K562 (cell line): Measurements from ENCODE around the gene LRTM1. TPM values are rescaled to one million over a fixed set of nuclear protein-coding genes. Genes with fewer than 3 reads are reported as not detected.

Source experiments
- ATAC-seq: fragments of 200-7000 bp; cut with Tn5 transposase; 3 replicates; pipeline ENCODE4 v1.9.1; 2020; ENCODE audit warnings: moderate library complexity
- BruUV-seq: library from RNA; stranded (reverse); fragments of 400-500 nt; replicated peaks from 2 replicates; lab custom pipeline; 2021; lab: Mats Ljungman, UMichigan
- CTCF ChIA-PET: fragments of 300-600 bp; formaldehyde crosslinking; extraction: SDS; loops from one replicate; lab custom pipeline; 2021; ENCODE audit warnings: low intra/inter-chr PET ratio; lab: Yijun Ruan, JAX
- POLR2A ChIA-PET: fragments of 300-600, 350-650 bp; sonication (Branson Sonifier 250); formaldehyde crosslinking; extraction: SDS; loops from one replicate; lab custom pipeline; 2021; ENCODE audit warnings: antibody characterized with exemption, inconsistent platforms; lab: Yijun Ruan, JAX
- DNase-seq, 4 experiments: peaks; one replicate each; pipeline versions ENCODE4 v3.0.0 to v3.0.0-alpha.2; 2011 to 2018; ENCODE audit warnings: low spot score in 3 of 4, mixed read lengths in 3 of 4; ENCODE audit errors: extremely low read depth in 1 of 4
- FAIRE-seq: peaks from 2 replicates; lab custom pipeline; 2011; peaks lifted over from hg19 to GRCh38; lab: Jason Lieb, UNC
- H2AFZ ChIP-seq: 2 replicates; pipeline ENCODE4 v1.6.0; 2011; ENCODE audit warnings: low read depth, low read length, control low read depth, inconsistent platforms
- H3K27ac ChIP-seq: fragments of 200-600 bp; 3 replicates; pipeline ENCODE4 v1.8.0; 2011; ENCODE audit warnings: low read depth, mild to moderate bottlenecking, control low read depth, inconsistent platforms, low read length, moderate library complexity, mixed read lengths; ENCODE audit errors: extremely low read depth
- H3K27me3 ChIP-seq, 2 experiments: fragments of 300-600 bp in 1 of 2; 2 replicates in 1 of 2; 3 replicates in 1 of 2; pipeline versions ENCODE4 v1.6.0 to v1.8.0; 2011; ENCODE audit warnings: inconsistent platforms in 2 of 2, low read length in 2 of 2, mild to moderate bottlenecking in 1 of 2, mixed read lengths in 1 of 2, moderate library complexity in 1 of 2; ENCODE audit not compliant: control insufficient read depth in 2 of 2, insufficient read depth in 2 of 2
- H3K36me3 ChIP-seq: fragments of 300-600 bp; 3 replicates; pipeline ENCODE4 v1.8.0; 2011; ENCODE audit warnings: mild to moderate bottlenecking, low read length, inconsistent platforms; ENCODE audit not compliant: control insufficient read depth, insufficient read depth
- H3K4me1 ChIP-seq, 2 experiments: fragments of 200-600 bp in 1 of 2; replicated peaks in 1 of 2; 2 replicates in 1 of 2; 3 replicates in 1 of 2; pipeline versions ENCODE4 v1.5.1 to v1.8.0; 2011; ENCODE audit warnings: inconsistent platforms in 2 of 2, low read length in 2 of 2, mild to moderate bottlenecking in 1 of 2, mixed read lengths in 1 of 2, moderate library complexity in 1 of 2; ENCODE audit not compliant: control insufficient read depth in 2 of 2, insufficient read depth in 2 of 2
- H3K4me2 ChIP-seq: 2 replicates; pipeline ENCODE4 v1.6.1; 2011; ENCODE audit warnings: low read length, control low read depth, inconsistent platforms, mixed read lengths; ENCODE audit not compliant: insufficient read depth
- H3K4me3 ChIP-seq: fragments of 200-600 bp; sonication (generic), shearing (Covaris generic); 2 replicates; pipeline ENCODE4 v1.5.1; 2016; ENCODE audit warnings: control low read depth, inconsistent platforms
- H3K79me2 ChIP-seq: fragments of 200-600 bp; 3 replicates; pipeline ENCODE4 v1.8.0; 2011; ENCODE audit warnings: low read length, inconsistent platforms; ENCODE audit not compliant: control insufficient read depth, insufficient read depth
- H3K9ac ChIP-seq, 2 experiments: 2 replicates each; pipeline versions ENCODE4 v1.6.0 to v1.6.1; 2011; ENCODE audit warnings: low read depth in 2 of 2, low read length in 2 of 2, control low read depth in 1 of 2, inconsistent platforms in 1 of 2, mild to moderate bottlenecking in 1 of 2, mixed read lengths in 1 of 2; ENCODE audit not compliant: insufficient read depth in 1 of 2
- H3K9me1 ChIP-seq: one replicate; pipeline ENCODE4 v1.6.0; 2011; ENCODE audit warnings: inconsistent platforms, mild to moderate bottlenecking, low read length, moderate library complexity; ENCODE audit not compliant: control insufficient read depth, insufficient read depth
- H3K9me3 ChIP-seq: replicated peaks from 2 replicates; pipeline ENCODE4 v1.5.1; 2011; ENCODE audit warnings: low read depth, low read length, inconsistent platforms; ENCODE audit not compliant: control insufficient read depth, insufficient read depth
- H4K20me1 ChIP-seq: replicated peaks from 2 replicates; pipeline ENCODE4 v1.6.1; 2011; ENCODE audit warnings: low read length, inconsistent platforms, mixed read lengths; ENCODE audit not compliant: control insufficient read depth, insufficient read depth
- CBX2 ChIP-seq: fragments of 200-600 bp; sonication (generic); IDR thresholded peaks from one replicate; pipeline ENCODE4 v1.6.1; 2012; ENCODE audit warnings: mild to moderate bottlenecking, low read length, inconsistent platforms; ENCODE audit not compliant: insufficient read depth, poor library complexity, severe bottlenecking
- HOMEZ ChIP-seq: fragments of 250-450 bp; sonication (Bioruptor Pico); IDR thresholded peaks from 2 replicates; pipeline ENCODE4 v1.4.0; 2020; ENCODE audit warnings: mild to moderate bottlenecking, moderate library complexity
- KLF6 ChIP-seq: fragments of 250-450 bp; sonication (Bioruptor Pico); IDR thresholded peaks from 2 replicates; pipeline ENCODE4 v1.4.0; 2020; ENCODE audit warnings: mild to moderate bottlenecking, moderate library complexity, borderline replicate concordance
- ZC3H11A ChIP-seq: IDR thresholded peaks from 2 replicates; pipeline ENCODE4 v1.6.1; 2012; ENCODE audit warnings: low read depth, low read length, improper control_type of control experiment
- ZNF12 ChIP-seq: sonication (generic); formaldehyde crosslinking; IDR thresholded peaks from 2 replicates; pipeline ENCODE4 v1.4.0; 2020; ENCODE audit warnings: mild to moderate bottlenecking, missing genetic modification reagents
- ZNF668 ChIP-seq: fragments of 250-450 bp; sonication (Bioruptor Pico); IDR thresholded peaks from 2 replicates; pipeline ENCODE4 v1.8.0; 2022; ENCODE audit warnings: mild to moderate bottlenecking, inconsistent platforms
- ZSCAN29 ChIP-seq: fragments of 450-650 bp; IDR thresholded peaks from 2 replicates; pipeline ENCODE4 v1.6.1; 2017
- WGBS: fragments of 100-300 bp; shearing (Covaris generic); methylation state at CpG from one replicate; pipeline ENCODE4 v1.1.6; 2016; ENCODE audit warnings: low coverage, mixed read lengths; ENCODE audit not compliant: insufficient coverage; ENCODE audit errors: missing lambda C conversion rate; 5-methylcytosine and 5-hydroxymethylcytosine counted together
- in situ Hi-C: fragments of 300-500 bp; cut with MboI; formaldehyde crosslinking; loops from 4 replicates; pipeline ENCODE4 v1.15.0; 2018; ENCODE audit warnings: inconsistent platforms, mixed read lengths
- intact Hi-C: fragments of 100-400 bp; cut with micrococcal nuclease; formaldehyde crosslinking; loops from 2 replicates; pipeline ENCODE4 v1.14.2; 2022
- polyA plus RNA-seq, 8 experiments: library from polyadenylated mRNA; depleted of rRNA in 4 of 8; stranded (reverse) in 5 of 8; unstranded in 3 of 8; fragments of >200 nt; fragmentation: Nextera tagmentation in 2 of 8; fragmentation: Illumina TruSeq in 1 of 8; extraction: Ambion mirVana in 2 of 8; extraction: Trizol in 1 of 8; gene quantifications; 2 replicates each; pipeline versions ENCODE4 v1.2.1 to v1.2.3, GENCODE V29; 2011 to 2014; ENCODE audit warnings: inconsistent platforms in 1 of 8, missing spikeins in 1 of 8
- total RNA-seq, 7 experiments: library from RNA; depleted of rRNA in 6 of 7; stranded (reverse); fragments of >200 nt in 6 of 7; fragmentation: Illumina TruSeq in 2 of 7; extraction: Trizol in 2 of 7; gene quantifications; 2 replicates each; pipeline versions ENCODE4 v1.2.1 to v1.2.3, GENCODE V29; 2011 to 2021; ENCODE audit warnings: low replicate concordance in 1 of 7

Gene LRTM1
- total and polyA plus RNA-seq, 9 of the 15 experiments (the other 6 are each of a cell fraction or from before 2014, with no cell fraction given) = not detected

GRCh38 chr3:54941690-54942362 lies 14.0 kb upstream of the LRTM1 start:
- no TSS peak for BruUV-seq
- intact Hi-C loops = no loop called here
- no peak for FAIRE-seq

More at GRCh38 chr3:54941690-54942362, 14.0 kb upstream of the LRTM1 start:
- H3K9me1 ChIP-seq = no peaks in the 10 kb centered on the region
- H4K20me1 ChIP-seq = no peaks in the 10 kb centered on the region
- H3K36me3 ChIP-seq = no peaks in the 10 kb centered on the region
- H3K9me3 ChIP-seq = no peaks in the 10 kb centered on the region
- no peak overlapping the region for H3K9ac ChIP-seq
- no peaks in the 10 kb centered on the region for H3K79me2 ChIP-seq
- no peak for TF ChIP-seq ZNF12 (CRISPR knock-in tag)
- TF ChIP-seq KLF6 (CRISPR knock-in tag) = no peak
- TF ChIP-seq ZC3H11A = no peak
- TF ChIP-seq ZSCAN29 = no peak
- no peak for TF ChIP-seq HOMEZ (CRISPR knock-in tag)
- TF ChIP-seq CBX2 = no peak
- no peak for TF ChIP-seq ZNF668 (CRISPR knock-in tag)
- no peak for DNase-seq
- no peaks in the 10 kb centered on the region for H3K4me1 ChIP-seq
- no peak overlapping the region for H3K27ac ChIP-seq
- in situ Hi-C loops = no loop called here
- H3K4me3 ChIP-seq = no peak overlapping the region
- no peak overlapping the region for H2AFZ ChIP-seq
- ATAC-seq = no peak
- peaks cover 0 to 22% of the 10 kb centered on the region in 2 experiments; a peak in 2 of 5 replicates for H3K27me3 ChIP-seq
- POLR2A ChIA-PET = no interaction called here
- CTCF ChIA-PET = no interaction called here
- WGBS = 0% methylated on average over 6 of the region's 7 CpGs
- H3K4me2 ChIP-seq = no peak overlapping the region
